ENCODE measurements around the gene TESMIN. TPM values are rescaled to one million over a fixed set of nuclear protein-coding genes. Genes with fewer than 3 reads are reported as not detected.

The TESMIN gene
- total RNA-seq, 1 donor from 2014 or later, result 8.1 TPM

DNA sequence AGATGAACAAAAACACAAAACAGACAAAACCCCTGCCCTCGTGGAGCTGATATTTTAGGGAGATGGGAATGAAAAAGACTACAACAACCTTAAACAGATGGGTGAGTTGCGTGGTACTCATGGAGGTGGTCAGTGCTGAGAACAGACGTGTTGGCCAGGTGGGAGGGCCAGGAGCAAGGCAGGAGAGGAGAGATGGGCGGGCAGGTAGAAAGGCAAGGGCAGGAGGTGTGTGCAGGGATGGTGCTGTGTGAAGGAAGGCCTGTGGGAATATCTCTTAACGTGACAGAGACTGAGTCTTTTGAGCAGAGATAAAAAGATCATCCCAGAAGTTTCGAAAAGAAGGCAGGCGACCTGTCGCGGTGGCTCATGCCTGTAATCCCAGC, 59.9 kb downstream of the TESMIN start:
- H3K4me2 ChIP-seq, result no peak overlapping the region
- H3F3A ChIP-seq (ENCODE audit: low read depth), result no peaks in the 10 kb centered on the region
- no peaks in the 10 kb centered on the region for H4K20me1 ChIP-seq (ENCODE audit: low read depth)
- peaks cover 35% of the 10 kb centered on the region for H3K27me3 ChIP-seq
- Mint-ChIP-seq H3K9me3 (peaks cover 3% of the 10 kb centered on the region), H3K27ac (no peak overlapping the region), H3K4me3 (no peak overlapping the region), H3K36me3 (no peaks in the 10 kb centered on the region), H3K4me1 (no peaks in the 10 kb centered on the region), H3K27me3 (ENCODE audit: insufficient read depth, low read depth) (peaks cover 29% of the 10 kb centered on the region)
- H3K27ac ChIP-seq, result no peak overlapping the region
- no peaks in the 10 kb centered on the region for H3K79me2 ChIP-seq (ENCODE audit: low read depth)
- DNase-seq (ENCODE audit: low spot score), result no peak
- no peaks in the 10 kb centered on the region for H3K36me3 ChIP-seq
- TF ChIP-seq, protein P1, sequence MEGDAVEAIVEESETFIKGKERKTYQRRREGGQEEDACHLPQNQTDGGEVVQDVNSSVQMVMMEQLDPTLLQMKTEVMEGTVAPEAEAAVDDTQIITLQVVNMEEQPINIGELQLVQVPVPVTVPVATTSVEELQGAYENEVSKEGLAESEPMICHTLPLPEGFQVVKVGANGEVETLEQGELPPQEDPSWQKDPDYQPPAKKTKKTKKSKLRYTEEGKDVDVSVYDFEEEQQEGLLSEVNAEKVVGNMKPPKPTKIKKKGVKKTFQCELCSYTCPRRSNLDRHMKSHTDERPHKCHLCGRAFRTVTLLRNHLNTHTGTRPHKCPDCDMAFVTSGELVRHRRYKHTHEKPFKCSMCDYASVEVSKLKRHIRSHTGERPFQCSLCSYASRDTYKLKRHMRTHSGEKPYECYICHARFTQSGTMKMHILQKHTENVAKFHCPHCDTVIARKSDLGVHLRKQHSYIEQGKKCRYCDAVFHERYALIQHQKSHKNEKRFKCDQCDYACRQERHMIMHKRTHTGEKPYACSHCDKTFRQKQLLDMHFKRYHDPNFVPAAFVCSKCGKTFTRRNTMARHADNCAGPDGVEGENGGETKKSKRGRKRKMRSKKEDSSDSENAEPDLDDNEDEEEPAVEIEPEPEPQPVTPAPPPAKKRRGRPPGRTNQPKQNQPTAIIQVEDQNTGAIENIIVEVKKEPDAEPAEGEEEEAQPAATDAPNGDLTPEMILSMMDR (IDR thresholded peaks at IDR 0.05), result no peak
- TF ChIP-seq EZH2phosphoT487 (IDR thresholded peaks at IDR 0.05) (no peak), EZH2 (IDR thresholded peaks at IDR 0.05) (no peak)
- no peak overlapping the region for H2AFZ ChIP-seq (replicated peaks)
- peaks cover 6% of the 10 kb centered on the region for H3K4me1 ChIP-seq
- no peak overlapping the region for H3K4me3 ChIP-seq
- H3K9me3 ChIP-seq (ENCODE audit: low read depth), result no peaks in the 10 kb centered on the region
- no peak overlapping the region for H3K9ac ChIP-seq

DNA sequence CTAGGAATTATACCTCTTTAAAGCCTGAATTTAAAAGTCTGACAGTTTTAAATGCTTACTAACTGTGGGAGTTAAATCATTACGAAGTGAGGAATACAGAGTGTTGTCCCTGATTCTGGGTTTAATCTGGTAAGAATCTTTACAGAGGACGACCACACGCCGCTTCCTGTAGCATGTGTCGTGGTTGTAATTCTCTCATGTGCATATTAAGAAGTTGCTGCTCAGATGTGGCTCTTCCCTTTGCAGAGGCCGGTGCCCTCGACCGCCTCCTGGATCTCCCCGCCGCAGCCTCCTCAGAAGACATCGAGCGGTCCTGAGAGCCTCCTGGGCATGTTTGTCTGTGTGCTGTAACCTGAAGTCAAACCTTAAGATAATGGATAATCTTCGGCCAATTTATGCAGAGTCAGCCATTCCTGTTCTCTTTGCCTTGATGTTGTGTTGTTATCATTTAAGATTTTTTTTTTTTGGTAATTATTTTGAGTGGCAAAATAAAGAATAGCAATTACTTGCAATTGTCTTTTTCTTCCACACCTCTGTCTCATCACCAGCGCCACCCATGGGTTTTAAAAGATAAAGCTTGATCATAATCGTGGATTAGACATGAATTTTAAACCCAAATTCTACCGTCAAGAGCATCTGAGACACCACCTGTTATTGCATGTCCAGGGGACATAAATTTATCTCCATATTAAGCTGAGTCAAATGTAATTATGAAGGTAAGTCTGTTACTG, 60.5 kb downstream of the TESMIN start:
- H3K4me1 Mint-ChIP-seq, result no peaks in the 10 kb centered on the region
- no peaks in the 10 kb centered on the region for H3K36me3 ChIP-seq
- no peak for DNase-seq (ENCODE audit: low spot score)

DNA sequence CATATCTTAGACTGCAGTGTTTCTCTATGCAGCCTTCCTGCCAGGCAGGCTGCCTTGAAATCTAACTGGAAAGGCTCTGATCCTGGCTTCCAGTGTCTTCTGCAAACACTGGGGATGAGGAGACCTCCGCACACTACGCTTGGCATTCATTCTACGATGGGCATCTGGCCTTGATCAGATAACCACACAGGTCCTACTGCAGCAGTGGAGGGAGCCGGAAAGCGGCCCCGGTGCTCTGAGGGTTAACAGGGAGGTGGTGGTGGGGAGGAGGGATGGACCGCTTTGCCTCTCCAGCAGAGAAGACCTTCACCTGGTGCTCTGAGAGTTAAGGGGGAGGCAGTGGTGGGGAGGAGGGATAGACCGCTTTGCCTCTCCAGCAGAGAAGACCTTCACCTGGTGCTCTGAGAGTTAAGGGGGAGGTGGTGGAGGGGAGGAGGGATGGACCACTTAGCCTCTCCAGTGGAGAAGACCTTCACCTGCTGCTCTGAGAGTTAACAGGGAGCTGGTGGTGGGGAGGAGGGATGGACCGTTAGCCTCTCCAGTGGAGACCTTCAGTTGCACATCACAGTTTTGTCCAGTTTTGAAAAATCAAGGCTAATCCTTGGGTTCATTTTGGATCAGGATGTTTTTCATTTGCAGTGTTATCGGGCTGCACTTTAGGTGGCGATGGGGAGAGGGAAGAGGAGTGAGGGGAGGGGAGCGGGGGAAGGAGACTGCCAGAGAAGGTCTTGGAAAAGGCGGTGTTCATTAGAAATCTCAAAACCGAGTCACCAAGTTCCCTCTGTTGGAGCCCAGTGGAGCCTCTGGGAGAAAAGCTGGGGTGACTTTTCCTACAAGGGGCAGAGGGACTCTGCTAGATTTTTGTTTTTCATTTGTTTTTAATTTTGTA, 61.3 kb downstream of the TESMIN start:
- Histone ChIP-seq H3K27ac (no peak overlapping the region), H4K20me1 (ENCODE audit: low read depth) (no peaks in the 10 kb centered on the region), H3K79me2 (ENCODE audit: low read depth) (no peaks in the 10 kb centered on the region), H2AFZ (replicated peaks) (no peak overlapping the region), H3K9ac (no peak overlapping the region), H3K4me3 (no peak overlapping the region), H3K4me2 (no peak overlapping the region), H3K4me1 (peaks cover 10% of the 10 kb centered on the region), H3K36me3 (no peaks in the 10 kb centered on the region), H3K9me3 (ENCODE audit: low read depth) (no peaks in the 10 kb centered on the region), H3F3A (ENCODE audit: low read depth) (no peaks in the 10 kb centered on the region), H3K27me3 (peaks cover 49% of the 10 kb centered on the region)
- no peak overlapping the region for H3K27ac Mint-ChIP-seq
- H3K4me1 Mint-ChIP-seq, result peaks cover 2% of the 10 kb centered on the region
- DNase-seq (ENCODE audit: low spot score), result no peak
- H3K36me3 Mint-ChIP-seq, result no peaks in the 10 kb centered on the region
- no peak overlapping the region for H3K4me3 Mint-ChIP-seq
- H3K9me3 Mint-ChIP-seq, result no peaks in the 10 kb centered on the region
- TF ChIP-seq EZH2phosphoT487 (IDR thresholded peaks at IDR 0.05), result no peak
- TF ChIP-seq, protein P1 (IDR thresholded peaks at IDR 0.05), result no peak
- TF ChIP-seq EZH2 (IDR thresholded peaks at IDR 0.05), result no peak
- peaks cover 43% of the 10 kb centered on the region for H3K27me3 Mint-ChIP-seq (ENCODE audit: insufficient read depth, low read depth)

More for the DNA sequence above, 60.5 kb downstream of the TESMIN start:
- Mint-ChIP-seq H3K9me3 (no peaks in the 10 kb centered on the region), H3K27me3 (ENCODE audit: insufficient read depth, low read depth) (peaks cover 35% of the 10 kb centered on the region), H3K36me3 (no peaks in the 10 kb centered on the region), H3K27ac (no peak overlapping the region), H3K4me3 (no peak overlapping the region)
- H3K4me1 ChIP-seq, result peaks cover 6% of the 10 kb centered on the region
- H3K9ac ChIP-seq, result no peak overlapping the region
- no peaks in the 10 kb centered on the region for H3K9me3 ChIP-seq (ENCODE audit: low read depth)
- no peak overlapping the region for H3K4me3 ChIP-seq
- H3K27ac ChIP-seq, result no peak overlapping the region
- H2AFZ ChIP-seq (replicated peaks), result no peak overlapping the region
- peaks cover 40% of the 10 kb centered on the region for H3K27me3 ChIP-seq
- no peaks in the 10 kb centered on the region for H3K79me2 ChIP-seq (ENCODE audit: low read depth)
- no peaks in the 10 kb centered on the region for H4K20me1 ChIP-seq (ENCODE audit: low read depth)
- no peak for TF ChIP-seq EZH2phosphoT487 (IDR thresholded peaks at IDR 0.05)
- TF ChIP-seq, protein P1 (IDR thresholded peaks at IDR 0.05), result peak; percentile 17
- no peak overlapping the region for H3K4me2 ChIP-seq
- H3F3A ChIP-seq (ENCODE audit: low read depth), result no peaks in the 10 kb centered on the region
